ENCODE results near the gene MOCS2. TPM values are rescaled to one million over a fixed set of nuclear protein-coding genes. Genes with fewer than 3 reads are reported as not detected.

The MOCS2 gene
- polyA plus RNA-seq, 2 of the 4 experiments (the other 2 are of a cell fraction), result 47.7 to 75.3 TPM

DNA sequence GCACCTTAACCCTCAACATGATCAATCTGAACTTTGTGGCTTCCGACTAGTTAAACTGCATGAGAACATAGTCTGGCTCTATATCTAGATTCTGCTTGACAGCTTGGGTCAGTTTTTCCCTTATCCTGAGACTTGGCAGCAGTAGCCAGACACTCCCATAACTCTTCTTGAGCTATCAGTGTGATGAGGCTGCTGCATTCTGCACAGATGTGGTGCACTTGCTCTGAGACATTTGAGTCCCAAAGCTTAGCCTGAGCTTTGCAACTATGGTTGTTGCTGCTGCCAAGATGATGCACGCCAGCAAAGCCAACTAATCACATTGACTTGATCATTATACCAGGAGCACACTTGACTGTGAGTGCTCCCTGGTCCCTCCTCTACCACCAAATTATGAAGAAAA is 36.2 kb downstream of the MOCS2 start:
- no peak for DNase-seq (ENCODE audit: low read depth in 1 of 2, low spot score in 1 of 2)
- H3K4me1 ChIP-seq, result no peaks in the 10 kb centered on the region
- TF ChIP-seq ESRRA (IDR thresholded peaks at IDR 0.05; ENCODE audit: borderline replicate concordance, low read length) (no peak), RFX5 (IDR thresholded peaks at IDR 0.05) (no peak), ZC3H11A (IDR thresholded peaks at IDR 0.05) (no peak), FOXS1 (CRISPR knock-in tag; IDR thresholded peaks at IDR 0.05) (no peak), KDM5A (IDR thresholded peaks at IDR 0.05) (no peak), REST (IDR thresholded peaks at IDR 0.05) (no peak), EHMT2 (IDR thresholded peaks at IDR 0.05; ENCODE audit: low read depth) (no peak), NPAS2 (CRISPR knock-in tag; IDR thresholded peaks at IDR 0.05; ENCODE audit: borderline replicate concordance) (no peak), JUN (IDR thresholded peaks at IDR 0.05) (no peak), HES2 (IDR thresholded peaks at IDR 0.05) (no peak), RAD21 (conservative IDR thresholded peaks at IDR 0.05 in 1 of 2, IDR thresholded peaks at IDR 0.05 in 1 of 2) (no peak), USF2 (IDR thresholded peaks at IDR 0.05) (no peak), FOSB (CRISPR knock-in tag; IDR thresholded peaks at IDR 0.05) (no peak)
- TF ChIP-seq, protein P1, sequence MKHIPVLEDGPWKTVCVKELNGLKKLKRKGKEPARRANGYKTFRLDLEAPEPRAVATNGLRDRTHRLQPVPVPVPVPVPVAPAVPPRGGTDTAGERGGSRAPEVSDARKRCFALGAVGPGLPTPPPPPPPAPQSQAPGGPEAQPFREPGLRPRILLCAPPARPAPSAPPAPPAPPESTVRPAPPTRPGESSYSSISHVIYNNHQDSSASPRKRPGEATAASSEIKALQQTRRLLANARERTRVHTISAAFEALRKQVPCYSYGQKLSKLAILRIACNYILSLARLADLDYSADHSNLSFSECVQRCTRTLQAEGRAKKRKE (CRISPR knock-in tag; IDR thresholded peaks at IDR 0.05; ENCODE audit: low read depth), result no peak
- TF ChIP-seq, protein P2, sequence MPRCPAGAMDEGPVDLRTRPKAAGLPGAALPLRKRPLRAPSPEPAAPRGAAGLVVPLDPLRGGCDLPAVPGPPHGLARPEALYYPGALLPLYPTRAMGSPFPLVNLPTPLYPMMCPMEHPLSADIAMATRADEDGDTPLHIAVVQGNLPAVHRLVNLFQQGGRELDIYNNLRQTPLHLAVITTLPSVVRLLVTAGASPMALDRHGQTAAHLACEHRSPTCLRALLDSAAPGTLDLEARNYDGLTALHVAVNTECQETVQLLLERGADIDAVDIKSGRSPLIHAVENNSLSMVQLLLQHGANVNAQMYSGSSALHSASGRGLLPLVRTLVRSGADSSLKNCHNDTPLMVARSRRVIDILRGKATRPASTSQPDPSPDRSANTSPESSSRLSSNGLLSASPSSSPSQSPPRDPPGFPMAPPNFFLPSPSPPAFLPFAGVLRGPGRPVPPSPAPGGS (IDR thresholded peaks at IDR 0.05), result no peak
- TF ChIP-seq, protein P3, sequence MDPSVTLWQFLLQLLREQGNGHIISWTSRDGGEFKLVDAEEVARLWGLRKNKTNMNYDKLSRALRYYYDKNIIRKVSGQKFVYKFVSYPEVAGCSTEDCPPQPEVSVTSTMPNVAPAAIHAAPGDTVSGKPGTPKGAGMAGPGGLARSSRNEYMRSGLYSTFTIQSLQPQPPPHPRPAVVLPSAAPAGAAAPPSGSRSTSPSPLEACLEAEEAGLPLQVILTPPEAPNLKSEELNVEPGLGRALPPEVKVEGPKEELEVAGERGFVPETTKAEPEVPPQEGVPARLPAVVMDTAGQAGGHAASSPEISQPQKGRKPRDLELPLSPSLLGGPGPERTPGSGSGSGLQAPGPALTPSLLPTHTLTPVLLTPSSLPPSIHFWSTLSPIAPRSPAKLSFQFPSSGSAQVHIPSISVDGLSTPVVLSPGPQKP (IDR thresholded peaks at IDR 0.05; ENCODE audit: low read depth, low read length), result no peak
- no peak for FAIRE-seq
- ChIA-PET POLR2A (no interaction called here), CTCF (interaction anchor here (0.9 to 2.0 kb wide), 2 partner anchors 16 to 125 kb away, joined by 3 to 14 read pairs; no protein-coding TSS in a partner anchor)
- ATAC-seq, result no peak
- no peak overlapping the region for H3K27ac ChIP-seq
- no peak overlapping the region for H3K4me3 ChIP-seq
- 76% methylated on average over 2 of the region's 2 CpGs for WGBS (ENCODE audit: missing lambda C conversion rate)
- no peaks in the 10 kb centered on the region for H3K9me3 ChIP-seq
- no peak overlapping the region for H3K4me2 ChIP-seq

GRCh38 chr5:53071738-53072137 is 37.8 kb downstream of the MOCS2 start:
- Histone ChIP-seq H3K9me3 (no peaks in the 10 kb centered on the region), H3K4me1 (no peaks in the 10 kb centered on the region), H3K4me3 (no peak overlapping the region), H3K27ac (no peak overlapping the region), H3K4me2 (no peak overlapping the region)
- TF ChIP-seq GATA3 (IDR thresholded peaks at IDR 0.05; ENCODE audit: borderline replicate concordance), result no peak
- TF ChIP-seq, protein P4, sequence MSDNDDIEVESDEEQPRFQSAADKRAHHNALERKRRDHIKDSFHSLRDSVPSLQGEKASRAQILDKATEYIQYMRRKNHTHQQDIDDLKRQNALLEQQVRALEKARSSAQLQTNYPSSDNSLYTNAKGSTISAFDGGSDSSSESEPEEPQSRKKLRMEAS (IDR thresholded peaks at IDR 0.05), result no peak
- TF ChIP-seq FOSB (CRISPR knock-in tag; IDR thresholded peaks at IDR 0.05), result no peak
- TF ChIP-seq ZC3H11A (IDR thresholded peaks at IDR 0.05), result no peak
- no peak for TF ChIP-seq TFCP2L1 (CRISPR knock-in tag; IDR thresholded peaks at IDR 0.05)
- TF ChIP-seq RFX5 (IDR thresholded peaks at IDR 0.05), result no peak
- TF ChIP-seq CHD4 (IDR thresholded peaks at IDR 0.05; ENCODE audit: borderline replicate concordance), result no peak
- TF ChIP-seq SREBF2 (IDR thresholded peaks at IDR 0.05), result no peak
- no peak for TF ChIP-seq NFE2L2 (conservative IDR thresholded peaks at IDR 0.05; ENCODE audit: low read length)
- DNase-seq (ENCODE audit: low read depth in 1 of 2, low spot score in 1 of 2) (no peak), FAIRE-seq (no peak), ATAC-seq (no peak)
- ChIA-PET CTCF (interaction anchor here (0.7 kb wide), 1 partner anchor 16 kb away, joined by 4 read pairs; no protein-coding TSS in a partner anchor), POLR2A (no interaction called here)
- 79% methylated on average over 2 of the region's 2 CpGs for WGBS (ENCODE audit: missing lambda C conversion rate)

All from A549 (cell line).